HEK293 (cell line): ENCODE results near the gene RBM26.
A peak's percentile ranks its signal among the peaks of the same experiment; 100 is the strongest.

Source experiments
- CTCF ChIA-PET: fragments of 350-600 bp; formaldehyde crosslinking; extraction: SDS; loops from one replicate; lab custom pipeline; 2021; ENCODE audit warnings: antibody characterized with exemption; lab: Yijun Ruan, JAX
- POLR2A ChIA-PET: fragments of 300-600 bp; formaldehyde crosslinking; extraction: SDS; loops from one replicate; lab custom pipeline; 2020; ENCODE audit warnings: antibody characterized with exemption, inconsistent platforms; lab: Yijun Ruan, JAX
- H3K27ac ChIP-seq: fragments of 200-500 bp; sonication (Bioruptor generic); 2 replicates; pipeline ENCODE4 v1.5.1; 2014; ENCODE audit warnings: low read depth, low read length, control low read depth, inconsistent platforms; ENCODE audit errors: extremely low read depth
- H3K36me3 ChIP-seq, 2 experiments: fragments of 200-500 bp in 1 of 2; sonication (Bioruptor generic) in 1 of 2; 1 replicate in 1 of 2; 2 replicates in 1 of 2; pipeline ENCODE4 v1.5.1; 2014 to 2017; ENCODE audit warnings: inconsistent platforms in 2 of 2, low read length in 2 of 2; ENCODE audit not compliant: control insufficient read depth in 2 of 2, insufficient read depth in 1 of 2
- H3K4me1 ChIP-seq: fragments of 200-500 bp; sonication (Bioruptor generic); 2 replicates; pipeline ENCODE4 v1.5.1; 2014; ENCODE audit warnings: mild to moderate bottlenecking, low read length, inconsistent platforms; ENCODE audit not compliant: control insufficient read depth, insufficient read depth
- H3K4me3 ChIP-seq: 2 replicates; pipeline ENCODE4 v1.5.1; 2011; ENCODE audit warnings: low read depth, mild to moderate bottlenecking, control low read depth, low read length, moderate library complexity
- H3K9me3 ChIP-seq: fragments of 200-500 bp; sonication (Bioruptor generic); 2 replicates; pipeline ENCODE4 v1.5.1; 2014; ENCODE audit warnings: low read depth, low read length, inconsistent platforms; ENCODE audit not compliant: control insufficient read depth, insufficient read depth
- BCL6B ChIP-seq: fragments of 450-650 bp; formaldehyde crosslinking; IDR thresholded peaks from 2 replicates; pipeline ENCODE4 v1.5.1; 2017; ENCODE audit warnings: missing biosample characterization, missing genetic modification characterization
- CTCF ChIP-seq: fragments of 450-650 bp; formaldehyde crosslinking; IDR thresholded peaks from 2 replicates; pipeline ENCODE4 v1.5.1; 2016; ENCODE audit warnings: missing biosample characterization, missing genetic modification characterization
- ELK4 ChIP-seq: IDR thresholded peaks from 2 replicates; pipeline ENCODE4 v1.6.1; 2011; ENCODE audit warnings: mild to moderate bottlenecking, low read depth, low read length, borderline replicate concordance
- PRDM1 ChIP-seq: fragments of 450-650 bp; formaldehyde crosslinking; IDR thresholded peaks from 2 replicates; pipeline ENCODE4; 2016; ENCODE audit warnings: missing biosample characterization, missing genetic modification characterization
- TSHZ1 ChIP-seq: fragments of 450-650 bp; formaldehyde crosslinking; IDR thresholded peaks from 2 replicates; pipeline ENCODE4 v1.5.1; 2016; ENCODE audit warnings: missing biosample characterization, missing genetic modification characterization, borderline replicate concordance
- WT1 ChIP-seq: fragments of 450-650 bp; formaldehyde crosslinking; IDR thresholded peaks from 2 replicates; pipeline ENCODE4 v1.5.1; 2016; ENCODE audit warnings: missing biosample characterization, missing genetic modification characterization
- YY2 ChIP-seq: fragments of 450-650 bp; formaldehyde crosslinking; IDR thresholded peaks from 2 replicates; pipeline ENCODE4 v1.5.1; 2016; ENCODE audit warnings: missing biosample characterization, missing genetic modification characterization
- ZBTB17 ChIP-seq: fragments of 450-650 bp; formaldehyde crosslinking; IDR thresholded peaks from 2 replicates; pipeline ENCODE4 v1.5.1; 2016; ENCODE audit warnings: missing biosample characterization, missing genetic modification characterization
- ZBTB26 ChIP-seq: fragments of 450-650 bp; formaldehyde crosslinking; optimal IDR thresholded peaks from 2 replicates; pipeline ENCODE3; 2016; ENCODE audit warnings: missing biosample characterization, mild to moderate bottlenecking, missing genetic modification characterization
- ZFP69B ChIP-seq: fragments of 450-650 bp; formaldehyde crosslinking; IDR thresholded peaks from 2 replicates; pipeline ENCODE4 v1.5.1; 2016; ENCODE audit warnings: missing biosample characterization, missing genetic modification characterization
- ZNF211 ChIP-seq: fragments of 450-650 bp; formaldehyde crosslinking; IDR thresholded peaks from 2 replicates; pipeline ENCODE4 v1.5.1; 2016; ENCODE audit warnings: low read depth, missing biosample characterization, missing genetic modification characterization
- ZNF433 ChIP-seq: fragments of 450-650 bp; formaldehyde crosslinking; IDR thresholded peaks from 2 replicates; pipeline ENCODE4 v1.5.1; 2016; ENCODE audit warnings: missing biosample characterization, missing genetic modification characterization, low read depth
- ZNF596 ChIP-seq: fragments of 450-650 bp; IDR thresholded peaks from 2 replicates; pipeline ENCODE4 v1.5.0; 2018; ENCODE audit warnings: missing biosample characterization, mild to moderate bottlenecking, missing genetic modification characterization, moderate library complexity
- ZNF658 ChIP-seq: fragments of 450-650 bp; formaldehyde crosslinking; IDR thresholded peaks from 2 replicates; pipeline ENCODE4; 2016; ENCODE audit warnings: missing biosample characterization, missing genetic modification characterization
- ZNF677 ChIP-seq: fragments of 450-650 bp; IDR thresholded peaks from 2 replicates; pipeline ENCODE4 v1.5.0; 2018; ENCODE audit warnings: missing biosample characterization, mild to moderate bottlenecking, missing genetic modification characterization, moderate library complexity
- ZNF747 ChIP-seq: fragments of 450-650 bp; formaldehyde crosslinking; IDR thresholded peaks from 2 replicates; pipeline ENCODE4 v1.5.1; 2016; ENCODE audit warnings: missing biosample characterization, missing genetic modification characterization
- ZSCAN4 ChIP-seq: fragments of 450-650 bp; formaldehyde crosslinking; IDR thresholded peaks from 2 replicates; pipeline ENCODE4 v1.5.1; 2017; ENCODE audit warnings: missing biosample characterization, missing genetic modification characterization

RBM26 gene

GRCh38 chr13:79285159-79285558 lies 120.9 kb downstream of the RBM26 start (continued):
- TF ChIP-seq TSHZ1 (tag by site-specific recombination) (no peak), ZBTB17 (tag by site-specific recombination) (no peak), ZNF658 (tag by site-specific recombination) (no peak), ZNF596 (tag by site-specific recombination) (no peak), ZNF677 (tag by site-specific recombination) (no peak), ZNF433 (tag by site-specific recombination) (no peak), ZNF211 (tag by site-specific recombination) (no peak), ZBTB26 (no peak)
- TF ChIP-seq, all 188 proteins: peak for 0

GRCh38 chr13:79283742-79284141 lies 122.3 kb downstream of the RBM26 start:
- TF ChIP-seq CTCF (tag by site-specific recombination): no peak
- TF ChIP-seq ZSCAN4: no peak
- no peak for TF ChIP-seq ZNF747 (tag by site-specific recombination)
- no peak for TF ChIP-seq ELK4
- TF ChIP-seq WT1 (tag by site-specific recombination): no peak
- TF ChIP-seq BCL6B (tag by site-specific recombination): no peak
- peak; percentile 98 for TF ChIP-seq PRDM1
- TF ChIP-seq ZFP69B: no peak
- TF ChIP-seq YY2 (tag by site-specific recombination): no peak
- ChIA-PET CTCF (no interaction called here), POLR2A (no interaction called here)
- H3K9me3 ChIP-seq: no peaks in the 10 kb centered on the region
- no peak overlapping the region for H3K4me3 ChIP-seq
- no peak overlapping the region for H3K27ac ChIP-seq
- H3K36me3 ChIP-seq: no peaks in the 10 kb centered on the region
- no peaks in the 10 kb centered on the region for H3K4me1 ChIP-seq
